GM12878 (cell line): ENCODE results near the gene NEK11. TPM values are rescaled to one million over a fixed set of nuclear protein-coding genes. Genes with fewer than 3 reads are reported as not detected.

Experiments
- BMI1 ChIP-seq: fragments of 450-650 bp; IDR thresholded peaks from 2 replicates; pipeline ENCODE4 v1.6.1; 2016; ENCODE audit warnings: mild to moderate bottlenecking, moderate library complexity, borderline replicate concordance
- CREB1 ChIP-seq: IDR thresholded peaks from 2 replicates; pipeline ENCODE4 v1.6.1; 2012; ENCODE audit warnings: low read depth, mild to moderate bottlenecking, inconsistent platforms
- CREM ChIP-seq: IDR thresholded peaks from 2 replicates; pipeline ENCODE4 v1.6.1; 2014; ENCODE audit warnings: antibody characterized with exemption, low read depth
- HCFC1 ChIP-seq: fragments of 150-350 bp; IDR thresholded peaks from 2 replicates; pipeline ENCODE4 v1.6.1; 2014; ENCODE audit warnings: low read length
- HDGF ChIP-seq: fragments of 450-650 bp; IDR thresholded peaks from 2 replicates; pipeline ENCODE4 v1.6.1; 2016; ENCODE audit warnings: antibody characterized with exemption
- POLR2AphosphoS5 ChIP-seq: IDR thresholded peaks from 2 replicates; pipeline ENCODE4 v1.6.1; 2011; ENCODE audit warnings: mild to moderate bottlenecking, low read length, inconsistent platforms
- SMAD5 ChIP-seq: IDR thresholded peaks from 2 replicates; pipeline ENCODE4 v1.6.1; 2016; ENCODE audit warnings: antibody characterized with exemption, low read depth
- SMARCA5 ChIP-seq: fragments of 450-650 bp; IDR thresholded peaks from 2 replicates; pipeline ENCODE4 v1.6.1; 2017; ENCODE audit warnings: mild to moderate bottlenecking
- SPI1 ChIP-seq: IDR thresholded peaks from 2 replicates; pipeline ENCODE4 v1.6.1; 2011; ENCODE audit warnings: low read depth, mild to moderate bottlenecking, low read length, moderate library complexity, borderline replicate concordance; ENCODE audit not compliant: insufficient read depth
- SRF ChIP-seq, 2 experiments: IDR thresholded peaks; 2 replicates each; pipeline ENCODE4 v1.6.1; 2011; ENCODE audit warnings: low read depth in 2 of 2, low read length in 2 of 2, mild to moderate bottlenecking in 1 of 2, moderate library complexity in 1 of 2
- SUPT20H ChIP-seq: IDR thresholded peaks from 2 replicates; pipeline ENCODE4 v1.6.1; 2011; ENCODE audit warnings: low read depth, mild to moderate bottlenecking, low read length, moderate library complexity, borderline replicate concordance; ENCODE audit not compliant: control insufficient read depth
- YY1 ChIP-seq: IDR thresholded peaks from 2 replicates; pipeline ENCODE4 v1.6.1; 2011; ENCODE audit warnings: low read depth, mild to moderate bottlenecking, low read length
- ZNF24 ChIP-seq: fragments of 450-650 bp; IDR thresholded peaks from 2 replicates; pipeline ENCODE4 v1.6.1; 2017; ENCODE audit warnings: antibody characterized with exemption, mild to moderate bottlenecking
- ZZZ3 ChIP-seq: IDR thresholded peaks from 2 replicates; pipeline ENCODE4 v1.6.1; 2011; ENCODE audit warnings: low read depth; ENCODE audit not compliant: control insufficient read depth, insufficient read length
- polyA plus RNA-seq, 11 experiments: library from polyadenylated mRNA; depleted of rRNA in 4 of 11; unstranded in 6 of 11; stranded (reverse) in 5 of 11; fragments of >200 nt; fragmentation: Nextera tagmentation in 4 of 11; fragmentation: Illumina TruSeq in 1 of 11; extraction: Ambion mirVana in 4 of 11; extraction: Trizol in 1 of 11; gene quantifications; 1 replicate in 1 of 11; 2 replicates in 10 of 11; pipeline versions ENCODE4 v1.2.1 to v1.2.3, GENCODE V29; 2011 to 2016; ENCODE audit warnings: inconsistent platforms in 2 of 11, missing spikeins in 2 of 11, low read depth in 1 of 11
- total RNA-seq, 4 experiments: library from RNA; depleted of rRNA in 3 of 4; stranded (reverse); fragments of >200 nt in 3 of 4; fragmentation: Illumina TruSeq in 1 of 4; extraction: Trizol in 1 of 4; gene quantifications; 2 replicates each; pipeline versions ENCODE4 v1.2.1 to v1.2.3, GENCODE V29; 2013 to 2021
- TF ChIP-seq, protein P1 (sequence below): fragments of 450-650 bp; IDR thresholded peaks from 2 replicates; pipeline ENCODE4 v1.6.1; 2017; ENCODE audit warnings: mild to moderate bottlenecking
- TF ChIP-seq, protein P2 (sequence below): IDR thresholded peaks from 2 replicates; pipeline ENCODE4 v1.6.1; 2011; ENCODE audit warnings: low read depth, mild to moderate bottlenecking, low read length, moderate library complexity, borderline replicate concordance; ENCODE audit errors: extremely low read depth
- TF ChIP-seq, protein P3 (sequence below): fragments of 450-650 bp; IDR thresholded peaks from 2 replicates; pipeline ENCODE4 v1.6.1; 2016; ENCODE audit warnings: mild to moderate bottlenecking, moderate library complexity, borderline replicate concordance
- TF ChIP-seq, protein P4 (sequence below): fragments of 450-650 bp; formaldehyde crosslinking; IDR thresholded peaks from 2 replicates; pipeline ENCODE4 v1.4.0; 2022; ENCODE audit warnings: mild to moderate bottlenecking, moderate library complexity

NEK11 gene
- total and polyA plus RNA-seq, 10 of the 15 experiments (the other 5 are each of a cell fraction or from before 2014, with no cell fraction given) = 0.05 to 0.94 (median 0.36) TPM; not detected in 1

DNA sequence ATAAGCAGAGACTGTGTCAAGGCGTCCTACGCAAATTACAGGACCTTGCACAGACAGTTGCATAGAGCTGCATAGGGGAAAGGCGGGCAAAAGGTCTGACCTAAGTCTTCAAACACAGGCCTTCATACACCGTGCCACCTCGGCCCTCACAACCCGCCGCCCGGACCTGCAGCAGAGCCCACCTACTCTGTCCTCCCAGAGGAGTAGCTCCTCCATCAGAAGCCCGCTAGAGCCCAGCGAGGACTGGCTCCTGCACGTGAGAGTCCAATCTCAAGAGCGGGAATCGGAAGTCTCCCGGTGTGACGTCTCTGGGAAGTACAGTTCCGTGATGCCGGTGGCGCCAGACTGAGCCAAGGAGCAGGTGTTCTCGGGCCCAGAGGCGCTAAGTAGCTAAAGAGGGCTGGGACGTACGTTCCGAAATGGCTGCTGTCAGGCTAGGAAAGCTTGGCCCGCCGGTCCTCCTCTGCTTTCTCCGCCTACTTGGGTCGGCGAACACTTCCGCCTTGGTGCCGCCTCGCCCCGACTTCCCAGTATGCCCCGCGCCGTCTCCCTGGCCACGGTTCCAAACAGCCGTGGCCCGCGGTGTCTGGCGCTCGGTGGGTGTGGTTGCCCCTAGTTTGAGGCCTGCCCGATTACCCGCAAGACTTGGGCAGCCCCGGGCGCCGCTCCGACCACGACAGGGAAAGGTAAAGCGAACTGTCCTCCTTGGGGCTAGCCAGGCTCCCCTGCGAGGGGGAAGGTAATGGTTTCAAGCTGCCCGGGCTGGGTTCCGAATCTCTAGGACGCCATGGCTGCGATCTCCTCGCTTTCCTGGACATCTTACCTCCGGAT, at the start of gene NEK11, which contains the start of gene ASTE1 (continued):
- TF ChIP-seq, protein P1, sequence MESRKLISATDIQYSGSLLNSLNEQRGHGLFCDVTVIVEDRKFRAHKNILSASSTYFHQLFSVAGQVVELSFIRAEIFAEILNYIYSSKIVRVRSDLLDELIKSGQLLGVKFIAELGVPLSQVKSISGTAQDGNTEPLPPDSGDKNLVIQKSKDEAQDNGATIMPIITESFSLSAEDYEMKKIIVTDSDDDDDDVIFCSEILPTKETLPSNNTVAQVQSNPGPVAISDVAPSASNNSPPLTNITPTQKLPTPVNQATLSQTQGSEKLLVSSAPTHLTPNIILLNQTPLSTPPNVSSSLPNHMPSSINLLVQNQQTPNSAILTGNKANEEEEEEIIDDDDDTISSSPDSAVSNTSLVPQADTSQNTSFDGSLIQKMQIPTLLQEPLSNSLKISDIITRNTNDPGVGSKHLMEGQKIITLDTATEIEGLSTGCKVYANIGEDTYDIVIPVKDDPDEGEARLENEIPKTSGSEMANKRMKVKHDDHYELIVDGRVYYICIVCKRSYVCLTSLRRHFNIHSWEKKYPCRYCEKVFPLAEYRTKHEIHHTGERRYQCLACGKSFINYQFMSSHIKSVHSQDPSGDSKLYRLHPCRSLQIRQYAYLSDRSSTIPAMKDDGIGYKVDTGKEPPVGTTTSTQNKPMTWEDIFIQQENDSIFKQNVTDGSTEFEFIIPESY = no peak
- TF ChIP-seq HCFC1 (peak; percentile 84), CREM (peak; percentile 11; the same call in 1 of the 2 replicates), SPI1 (peak; percentile 52; the same call in 1 of the 2 replicates), HDGF (peak; percentile 83), POLR2AphosphoS5 (peak; percentile 97), SMARCA5 (no peak), BMI1 (peak; percentile 89), SRF (IDR thresholded peaks at IDR 0.05; ENCODE audit: low read depth in 2 of 2, low read length in 2 of 2) (0 out of 4 replicates have a peak, but pooled peaks of 1 of the 2 experiments have one; percentile 15), SUPT20H (no peak), SMAD5 (peak; percentile 79), ZNF24 (no peak), ZZZ3 (no peak), CREB1 (0 out of 2 replicates have a peak, but pooled peaks have one; percentile 41), YY1 (peak; percentile 91)
- TF ChIP-seq, protein P2, sequence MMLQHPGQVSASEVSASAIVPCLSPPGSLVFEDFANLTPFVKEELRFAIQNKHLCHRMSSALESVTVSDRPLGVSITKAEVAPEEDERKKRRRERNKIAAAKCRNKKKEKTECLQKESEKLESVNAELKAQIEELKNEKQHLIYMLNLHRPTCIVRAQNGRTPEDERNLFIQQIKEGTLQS = no peak
- TF ChIP-seq, protein P3, sequence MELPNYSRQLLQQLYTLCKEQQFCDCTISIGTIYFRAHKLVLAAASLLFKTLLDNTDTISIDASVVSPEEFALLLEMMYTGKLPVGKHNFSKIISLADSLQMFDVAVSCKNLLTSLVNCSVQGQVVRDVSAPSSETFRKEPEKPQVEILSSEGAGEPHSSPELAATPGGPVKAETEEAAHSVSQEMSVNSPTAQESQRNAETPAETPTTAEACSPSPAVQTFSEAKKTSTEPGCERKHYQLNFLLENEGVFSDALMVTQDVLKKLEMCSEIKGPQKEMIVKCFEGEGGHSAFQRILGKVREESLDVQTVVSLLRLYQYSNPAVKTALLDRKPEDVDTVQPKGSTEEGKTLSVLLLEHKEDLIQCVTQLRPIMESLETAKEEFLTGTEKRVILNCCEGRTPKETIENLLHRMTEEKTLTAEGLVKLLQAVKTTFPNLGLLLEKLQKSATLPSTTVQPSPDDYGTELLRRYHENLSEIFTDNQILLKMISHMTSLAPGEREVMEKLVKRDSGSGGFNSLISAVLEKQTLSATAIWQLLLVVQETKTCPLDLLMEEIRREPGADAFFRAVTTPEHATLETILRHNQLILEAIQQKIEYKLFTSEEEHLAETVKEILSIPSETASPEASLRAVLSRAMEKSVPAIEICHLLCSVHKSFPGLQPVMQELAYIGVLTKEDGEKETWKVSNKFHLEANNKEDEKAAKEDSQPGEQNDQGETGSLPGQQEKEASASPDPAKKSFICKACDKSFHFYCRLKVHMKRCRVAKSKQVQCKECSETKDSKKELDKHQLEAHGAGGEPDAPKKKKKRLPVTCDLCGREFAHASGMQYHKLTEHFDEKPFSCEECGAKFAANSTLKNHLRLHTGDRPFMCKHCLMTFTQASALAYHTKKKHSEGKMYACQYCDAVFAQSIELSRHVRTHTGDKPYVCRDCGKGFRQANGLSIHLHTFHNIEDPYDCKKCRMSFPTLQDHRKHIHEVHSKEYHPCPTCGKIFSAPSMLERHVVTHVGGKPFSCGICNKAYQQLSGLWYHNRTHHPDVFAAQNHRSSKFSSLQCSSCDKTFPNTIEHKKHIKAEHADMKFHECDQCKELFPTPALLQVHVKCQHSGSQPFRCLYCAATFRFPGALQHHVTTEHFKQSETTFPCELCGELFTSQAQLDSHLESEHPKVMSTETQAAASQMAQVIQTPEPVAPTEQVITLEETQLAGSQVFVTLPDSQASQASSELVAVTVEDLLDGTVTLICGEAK = peak; percentile 52; the same call in 1 of the 2 replicates
- TF ChIP-seq, protein P4, sequence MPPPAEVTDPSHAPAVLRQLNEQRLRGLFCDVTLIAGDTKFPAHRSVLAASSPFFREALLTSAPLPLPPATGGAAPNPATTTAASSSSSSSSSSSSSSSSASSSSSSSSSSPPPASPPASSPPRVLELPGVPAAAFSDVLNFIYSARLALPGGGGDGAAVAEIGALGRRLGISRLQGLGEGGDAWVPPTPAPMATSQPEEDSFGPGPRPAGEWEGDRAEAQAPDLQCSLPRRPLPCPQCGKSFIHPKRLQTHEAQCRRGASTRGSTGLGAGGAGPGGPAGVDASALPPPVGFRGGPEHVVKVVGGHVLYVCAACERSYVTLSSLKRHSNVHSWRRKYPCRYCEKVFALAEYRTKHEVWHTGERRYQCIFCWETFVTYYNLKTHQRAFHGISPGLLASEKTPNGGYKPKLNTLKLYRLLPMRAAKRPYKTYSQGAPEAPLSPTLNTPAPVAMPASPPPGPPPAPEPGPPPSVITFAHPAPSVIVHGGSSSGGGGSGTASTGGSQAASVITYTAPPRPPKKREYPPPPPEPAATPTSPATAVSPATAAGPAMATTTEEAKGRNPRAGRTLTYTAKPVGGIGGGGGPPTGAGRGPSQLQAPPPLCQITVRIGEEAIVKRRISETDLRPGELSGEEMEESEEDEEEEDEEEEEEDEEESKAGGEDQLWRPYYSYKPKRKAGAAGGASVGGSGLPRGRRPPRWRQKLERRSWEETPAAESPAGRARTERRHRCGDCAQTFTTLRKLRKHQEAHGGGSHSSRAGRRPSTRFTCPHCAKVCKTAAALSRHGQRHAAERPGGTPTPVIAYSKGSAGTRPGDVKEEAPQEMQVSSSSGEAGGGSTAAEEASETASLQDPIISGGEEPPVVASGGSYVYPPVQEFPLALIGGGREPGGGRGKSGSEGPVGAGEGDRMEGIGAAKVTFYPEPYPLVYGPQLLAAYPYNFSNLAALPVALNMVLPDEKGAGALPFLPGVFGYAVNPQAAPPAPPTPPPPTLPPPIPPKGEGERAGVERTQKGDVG (CRISPR knock-in tag) = no peak
